Peyer's patch (tissue), 4 donors: Measurements from ENCODE around the gene TMEM187. TPM values are rescaled to one million over a fixed set of nuclear protein-coding genes. Genes with fewer than 3 reads are reported as not detected.
A peak's percentile ranks its signal among the peaks of the same experiment; 100 is the strongest.

Experiments used
- DNase-seq, 3 donors: peaks; one replicate each; pipeline ENCODE4 v3.0.0-alpha.2; 2017 to 2019
- H3K27ac ChIP-seq, 4 donors: fragments of 200-600 bp; sonication (generic); one replicate each; pipeline ENCODE4 v1.5.1; 2016 to 2019
- H3K27me3 ChIP-seq, 2 donors: fragments of 200-600 bp; sonication (generic); one replicate each; pipeline ENCODE4 v1.5.1; 2019
- H3K36me3 ChIP-seq, 3 donors: fragments of 200-600 bp; sonication (generic); one replicate each; pipeline ENCODE4 v1.5.1; 2016 to 2019
- H3K4me1 ChIP-seq, 4 donors: fragments of 200-600 bp; sonication (generic); one replicate each; pipeline ENCODE4 v1.5.1; 2016 to 2019
- H3K4me3 ChIP-seq, 4 donors: fragments of 200-600 bp; sonication (generic); 1 replicate in 3 of 4; 2 replicates in 1 of 4; pipeline ENCODE4 v1.5.1; 2016 to 2019; ENCODE audit warnings: mild to moderate bottlenecking in 1 of 4
- H3K9me3 ChIP-seq, 4 donors: fragments of 200-600 bp; sonication (generic); one replicate each; pipeline ENCODE4 v1.5.1; 2016 to 2019; ENCODE audit warnings: mild to moderate bottlenecking in 1 of 4
- POLR2A ChIP-seq, 2 donors: fragments of 450-650 bp; IDR thresholded peaks; one replicate each; pipeline ENCODE4 v1.5.1; 2017; ENCODE audit warnings: antibody characterized with exemption in 2 of 2, mild to moderate bottlenecking in 2 of 2, moderate library complexity in 2 of 2
- total RNA-seq, 4 donors: library from RNA; depleted of rRNA; stranded (reverse); fragments of >200 nt; gene quantifications; one replicate each; pipeline ENCODE4 v1.1.0, GENCODE V29; 2016
- TF ChIP-seq, protein P1 (sequence below), 6 experiments: fragments of 450-650 bp in 4 of 6; fragments of 200-600 bp in 2 of 6; sonication (generic) in 1 of 6; IDR thresholded peaks; one replicate each; pipeline ENCODE4 v1.5.1; 2017 to 2019; ENCODE audit warnings: antibody characterized with exemption in 6 of 6, mild to moderate bottlenecking in 3 of 6, moderate library complexity in 1 of 6

TMEM187 gene
- total RNA-seq, 4 donors from 2014 or later = 10.7 to 32.6 (median 12.8) TPM

DNA sequence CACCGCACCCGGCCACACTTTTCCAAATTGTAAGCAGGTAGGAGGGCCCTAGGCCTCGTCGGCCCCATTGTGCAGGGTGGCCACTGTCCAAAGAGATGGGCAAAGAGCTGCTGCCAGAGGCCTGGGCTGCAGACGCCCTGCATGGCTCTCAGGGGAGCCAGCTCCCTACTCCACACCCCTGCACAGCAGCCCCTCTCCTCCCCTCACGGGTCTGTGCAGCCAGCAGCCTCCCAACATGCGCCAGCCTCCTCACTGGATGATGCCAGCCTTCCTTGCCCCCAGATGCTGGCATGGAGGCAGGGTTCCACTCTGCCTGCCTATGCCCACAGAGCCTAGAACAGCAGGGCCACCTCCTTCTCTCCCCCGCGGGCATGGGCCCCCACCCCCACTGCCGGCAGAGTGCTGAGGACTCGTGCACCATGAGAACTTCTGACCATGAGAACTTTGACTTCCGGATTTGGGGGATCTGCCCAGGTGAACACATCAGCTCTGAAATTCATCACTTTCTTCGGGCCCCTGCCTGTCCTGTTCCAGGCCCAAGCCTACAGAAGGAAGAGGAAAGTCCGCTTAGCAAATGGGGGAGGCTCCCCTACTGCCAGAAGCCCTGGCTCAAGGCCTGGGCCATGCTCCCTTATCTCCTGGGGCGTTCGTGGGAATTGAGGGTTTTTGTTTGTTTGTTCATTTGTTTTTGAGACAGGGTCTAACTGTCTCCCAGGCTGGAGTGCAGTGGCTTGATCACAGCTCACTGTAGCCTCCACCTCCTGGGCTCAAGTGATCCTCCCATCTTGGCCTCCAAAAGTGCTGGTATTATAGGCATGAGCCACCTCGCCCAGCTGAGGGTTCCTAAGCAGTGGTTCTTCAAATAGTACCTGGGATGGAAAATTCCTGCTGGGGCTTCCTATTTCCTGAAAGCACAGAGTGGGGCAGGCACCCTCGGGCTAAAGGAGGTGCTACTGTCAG is 39.1 kb downstream of the TMEM187 start:
- Histone ChIP-seq H3K36me3 (peaks cover 0 to 13% (median 0%) of the 10 kb centered on the region in 3 donors), H3K27me3 (no peaks in the 10 kb centered on the region), H3K4me1 (no peaks in the 10 kb centered on the region), H3K9me3 (no peaks in the 10 kb centered on the region), H3K4me3 (no peak overlapping the region), H3K27ac (peak overlapping the region in 1 of 4 donors; percentile 52)
- DNase-seq = no peak
- no peak for TF ChIP-seq POLR2A (IDR thresholded peaks at IDR 0.05)
- TF ChIP-seq, protein P1, sequence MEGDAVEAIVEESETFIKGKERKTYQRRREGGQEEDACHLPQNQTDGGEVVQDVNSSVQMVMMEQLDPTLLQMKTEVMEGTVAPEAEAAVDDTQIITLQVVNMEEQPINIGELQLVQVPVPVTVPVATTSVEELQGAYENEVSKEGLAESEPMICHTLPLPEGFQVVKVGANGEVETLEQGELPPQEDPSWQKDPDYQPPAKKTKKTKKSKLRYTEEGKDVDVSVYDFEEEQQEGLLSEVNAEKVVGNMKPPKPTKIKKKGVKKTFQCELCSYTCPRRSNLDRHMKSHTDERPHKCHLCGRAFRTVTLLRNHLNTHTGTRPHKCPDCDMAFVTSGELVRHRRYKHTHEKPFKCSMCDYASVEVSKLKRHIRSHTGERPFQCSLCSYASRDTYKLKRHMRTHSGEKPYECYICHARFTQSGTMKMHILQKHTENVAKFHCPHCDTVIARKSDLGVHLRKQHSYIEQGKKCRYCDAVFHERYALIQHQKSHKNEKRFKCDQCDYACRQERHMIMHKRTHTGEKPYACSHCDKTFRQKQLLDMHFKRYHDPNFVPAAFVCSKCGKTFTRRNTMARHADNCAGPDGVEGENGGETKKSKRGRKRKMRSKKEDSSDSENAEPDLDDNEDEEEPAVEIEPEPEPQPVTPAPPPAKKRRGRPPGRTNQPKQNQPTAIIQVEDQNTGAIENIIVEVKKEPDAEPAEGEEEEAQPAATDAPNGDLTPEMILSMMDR (IDR thresholded peaks at IDR 0.05) = no peak

DNA sequence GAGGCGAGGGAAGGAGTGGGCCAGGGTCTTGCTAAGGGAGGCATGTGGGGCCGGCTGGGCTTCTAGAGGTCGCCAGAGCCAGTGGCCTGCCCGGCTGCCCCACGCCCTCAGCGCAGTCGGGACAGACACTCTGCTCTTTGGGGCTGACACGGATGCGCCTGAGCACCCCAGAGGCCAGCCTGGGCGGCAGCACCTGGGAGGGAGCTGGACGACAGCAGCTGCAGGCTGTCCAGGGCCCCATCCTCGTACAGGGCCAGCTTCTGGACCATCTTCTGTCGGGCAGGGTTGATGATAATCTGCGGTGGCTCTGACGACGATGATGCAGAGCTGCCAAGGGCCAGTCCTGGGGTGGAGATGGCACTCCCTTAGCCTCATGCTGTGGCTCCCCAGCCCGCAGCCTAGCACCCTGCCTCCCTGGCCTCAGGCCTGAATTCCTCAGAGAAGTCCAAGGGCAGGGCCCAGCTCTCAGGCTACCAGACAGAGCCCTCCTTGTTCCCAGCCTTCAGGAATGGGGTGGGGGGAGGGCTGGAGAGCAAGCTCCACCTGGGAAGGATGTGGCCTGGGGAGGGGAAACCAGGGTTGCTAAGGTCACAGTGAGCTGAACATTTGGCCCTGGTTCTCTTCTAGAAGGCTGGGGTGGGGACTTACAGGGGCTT is 39.9 kb downstream of the TMEM187 start:
- Histone ChIP-seq H3K4me3 (no peak overlapping the region), H3K9me3 (no peaks in the 10 kb centered on the region), H3K36me3 (peaks cover 0 to 20% (median 0%) of the 10 kb centered on the region in 3 donors), H3K27ac (peak overlapping the region in 2 of 4 donors; percentile 27 to 52), H3K27me3 (no peaks in the 10 kb centered on the region), H3K4me1 (no peaks in the 10 kb centered on the region)
- TF ChIP-seq POLR2A (IDR thresholded peaks at IDR 0.05) = no peak
- TF ChIP-seq, protein P1 (IDR thresholded peaks at IDR 0.05) = no peak
- DNase-seq = no peak

DNA sequence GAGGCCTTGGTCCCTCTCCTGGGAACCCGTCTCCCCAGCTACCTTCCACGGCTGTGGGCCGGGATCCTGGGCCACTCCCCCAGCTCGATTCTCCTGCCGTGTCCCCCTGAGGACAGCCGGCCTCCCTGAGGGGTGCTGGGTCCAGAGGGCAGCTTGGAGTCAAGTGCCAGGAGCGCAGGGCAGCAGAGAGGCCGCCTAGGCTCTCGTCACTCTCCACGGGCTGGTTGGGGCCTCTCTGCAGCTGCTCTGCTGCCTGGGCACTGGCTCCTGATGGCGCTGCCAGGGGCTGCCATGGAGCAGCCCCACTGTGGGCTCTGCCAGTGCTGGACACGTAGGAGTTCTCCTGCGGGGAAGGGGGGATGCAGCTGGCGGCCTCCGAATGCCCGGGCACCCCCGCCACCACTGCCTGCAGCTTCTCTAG is 40.5 kb downstream of the TMEM187 start:
- no peaks in the 10 kb centered on the region for H3K4me1 ChIP-seq
- DNase-seq = no peak
- H3K9me3 ChIP-seq = no peaks in the 10 kb centered on the region
- no peaks in the 10 kb centered on the region for H3K27me3 ChIP-seq
- H3K4me3 ChIP-seq = no peak overlapping the region
- TF ChIP-seq, protein P1 (IDR thresholded peaks at IDR 0.05) = no peak
- no peak for TF ChIP-seq POLR2A (IDR thresholded peaks at IDR 0.05)
- H3K36me3 ChIP-seq = peaks cover 0 to 23% (median 0%) of the 10 kb centered on the region in 3 donors
- peak overlapping the region in 3 of 4 donors; percentile 26 to 52 (median 27) for H3K27ac ChIP-seq

DNA sequence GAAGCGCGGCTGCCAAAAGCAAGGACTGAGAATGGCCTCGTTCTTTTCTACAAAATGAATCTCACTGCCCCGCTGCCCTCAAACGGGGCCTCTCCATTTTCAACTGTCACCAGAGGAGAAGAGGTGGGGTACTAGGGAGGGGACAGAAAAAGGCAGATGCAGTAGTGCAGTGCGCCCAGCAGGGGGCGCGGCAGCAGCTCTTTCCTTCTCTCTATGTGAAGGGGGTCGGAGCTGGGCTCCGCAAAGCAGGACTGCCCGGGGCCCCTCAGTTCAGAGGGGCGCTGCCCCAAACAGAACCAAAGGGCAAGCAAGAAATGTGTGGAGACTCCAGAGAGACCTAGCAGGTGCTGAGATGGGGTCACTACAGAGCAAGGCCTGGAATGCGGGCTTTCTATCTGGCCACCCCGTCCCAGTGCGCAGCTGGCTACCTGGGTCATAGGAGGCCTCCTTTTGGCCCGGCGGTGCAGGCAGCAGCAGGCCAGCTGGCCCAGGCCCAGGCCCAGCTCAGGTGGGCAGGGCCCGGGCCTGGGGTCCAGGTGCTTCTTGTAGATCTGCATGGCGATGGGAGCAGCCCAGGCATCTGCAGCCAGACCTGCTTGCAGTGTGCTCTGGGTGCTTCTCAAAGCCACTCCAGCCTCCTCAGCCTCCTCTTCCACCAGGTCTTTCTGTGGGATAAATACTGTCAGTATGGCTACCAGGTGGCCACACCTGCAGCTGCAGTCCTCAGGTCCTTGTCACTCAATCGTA is 41.2 kb downstream of the TMEM187 start:
- TF ChIP-seq, protein P1 (IDR thresholded peaks at IDR 0.05) = peak; percentile 66 to 93 (median 76)
- TF ChIP-seq POLR2A (IDR thresholded peaks at IDR 0.05) = no peak
- no peak for DNase-seq
- H3K27ac ChIP-seq = peak overlapping the region in 2 of 4 donors; percentile 27 to 52

More for the DNA sequence above, 41.2 kb downstream of the TMEM187 start:
- Histone ChIP-seq H3K9me3 (no peaks in the 10 kb centered on the region), H3K4me1 (no peaks in the 10 kb centered on the region), H3K36me3 (peaks cover 0 to 25% (median 0%) of the 10 kb centered on the region in 3 donors), H3K27me3 (no peaks in the 10 kb centered on the region), H3K4me3 (no peak overlapping the region)
